Choroid plexus epithelial cell (primary cell): Measurements from ENCODE around the gene H3-3A.
"Not testable (repeated sequence)": the region's sequence is repeated elsewhere in the genome, so short reads cannot be mapped to it uniquely, and the experiment has no call there.

Experiments
- DNase-seq: peaks from one replicate; pipeline ENCODE4 v3.0.0-alpha.2; 2010; ENCODE audit warnings: low read depth
- H3K4me3 ChIP-seq: 2 replicates; pipeline ENCODE4 v1.5.1; 2011; ENCODE audit warnings: low read depth, mild to moderate bottlenecking, control low read depth, low read length, moderate library complexity
- TF ChIP-seq, protein P1 (sequence below): conservative IDR thresholded peaks from 2 replicates; pipeline ENCODE4 v1.5.1; 2011; ENCODE audit warnings: low read depth, mild to moderate bottlenecking, control low read depth, inconsistent platforms, low read length, moderate library complexity

Gene H3-3A

DNA sequence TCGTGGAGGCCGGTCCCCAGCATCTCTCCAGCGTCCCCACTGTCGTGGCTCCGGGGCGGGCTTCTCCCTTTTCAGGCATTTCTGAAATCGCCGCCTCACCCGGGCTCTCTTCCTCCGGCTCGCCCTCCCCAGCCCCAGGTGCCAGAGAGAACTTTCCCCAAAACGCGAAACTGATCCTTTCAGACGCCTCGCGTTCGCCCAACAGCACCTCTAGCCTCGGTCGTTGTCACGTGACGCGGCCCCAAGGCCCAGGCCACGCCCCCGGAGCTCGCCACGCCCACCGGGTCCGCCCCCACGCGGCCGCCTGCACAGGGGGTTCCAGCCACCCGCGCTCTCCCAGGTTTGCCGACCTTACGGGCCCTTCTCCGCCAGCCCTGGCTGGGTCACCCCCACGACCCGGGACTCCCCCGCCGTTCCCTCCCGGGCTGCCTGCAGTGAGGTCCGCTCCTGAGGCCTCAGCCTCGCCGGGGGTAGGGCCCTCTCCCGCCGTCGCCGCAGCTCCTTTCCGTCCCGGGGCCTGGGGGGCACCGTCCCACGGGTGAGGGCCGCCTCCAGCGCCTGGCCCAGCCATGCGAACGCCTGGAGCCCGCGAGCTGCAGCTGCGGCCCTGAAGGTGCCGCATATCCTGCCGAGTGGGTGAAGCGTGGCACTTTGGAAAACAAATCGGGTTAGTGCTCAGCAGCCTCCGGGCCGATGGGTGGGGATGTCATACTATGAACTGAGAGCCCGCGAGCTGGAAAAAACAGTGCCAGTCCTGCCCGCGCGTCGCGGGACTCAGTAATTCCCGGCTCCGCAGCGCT lies 21.0 kb downstream of the H3-3A start:
- peak; percentile 70 for DNase-seq
- peak overlapping the region; percentile 54 for H3K4me3 ChIP-seq
- TF ChIP-seq, protein P1, sequence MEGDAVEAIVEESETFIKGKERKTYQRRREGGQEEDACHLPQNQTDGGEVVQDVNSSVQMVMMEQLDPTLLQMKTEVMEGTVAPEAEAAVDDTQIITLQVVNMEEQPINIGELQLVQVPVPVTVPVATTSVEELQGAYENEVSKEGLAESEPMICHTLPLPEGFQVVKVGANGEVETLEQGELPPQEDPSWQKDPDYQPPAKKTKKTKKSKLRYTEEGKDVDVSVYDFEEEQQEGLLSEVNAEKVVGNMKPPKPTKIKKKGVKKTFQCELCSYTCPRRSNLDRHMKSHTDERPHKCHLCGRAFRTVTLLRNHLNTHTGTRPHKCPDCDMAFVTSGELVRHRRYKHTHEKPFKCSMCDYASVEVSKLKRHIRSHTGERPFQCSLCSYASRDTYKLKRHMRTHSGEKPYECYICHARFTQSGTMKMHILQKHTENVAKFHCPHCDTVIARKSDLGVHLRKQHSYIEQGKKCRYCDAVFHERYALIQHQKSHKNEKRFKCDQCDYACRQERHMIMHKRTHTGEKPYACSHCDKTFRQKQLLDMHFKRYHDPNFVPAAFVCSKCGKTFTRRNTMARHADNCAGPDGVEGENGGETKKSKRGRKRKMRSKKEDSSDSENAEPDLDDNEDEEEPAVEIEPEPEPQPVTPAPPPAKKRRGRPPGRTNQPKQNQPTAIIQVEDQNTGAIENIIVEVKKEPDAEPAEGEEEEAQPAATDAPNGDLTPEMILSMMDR, result peak; percentile 13

DNA sequence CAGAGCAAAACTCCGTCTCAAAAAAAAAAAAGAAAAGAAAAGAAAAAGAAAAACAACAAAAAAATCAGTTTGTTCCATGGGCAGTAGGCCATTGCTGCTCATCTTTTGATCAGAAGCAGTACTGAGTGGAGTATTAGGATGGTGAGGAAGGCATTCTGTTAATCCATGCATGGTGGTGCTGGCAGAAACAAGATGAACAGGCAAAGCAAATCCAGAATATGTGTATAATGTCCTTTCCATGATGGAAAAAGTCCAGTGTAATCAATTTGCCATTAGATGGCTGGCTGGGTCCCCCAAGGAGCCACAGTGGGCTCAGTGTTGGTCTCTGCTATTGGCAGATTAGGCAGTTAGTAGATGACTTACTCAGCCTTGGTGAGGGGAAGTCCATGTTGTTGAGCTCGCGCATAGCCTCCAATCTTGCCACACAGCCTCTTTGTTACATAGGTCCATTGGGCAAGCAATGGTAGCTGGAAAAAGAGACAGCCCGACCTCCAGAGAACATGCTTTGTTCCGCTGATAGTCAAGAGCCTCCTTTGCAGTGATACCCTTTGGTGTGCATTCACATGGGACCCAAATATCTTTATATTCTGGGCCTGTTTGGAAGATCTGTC lies 23.3 kb downstream of the H3-3A start:
- DNase-seq, result no peak
- TF ChIP-seq, protein P1, result no peak
- H3K4me3 ChIP-seq, result no peak overlapping the region

DNA sequence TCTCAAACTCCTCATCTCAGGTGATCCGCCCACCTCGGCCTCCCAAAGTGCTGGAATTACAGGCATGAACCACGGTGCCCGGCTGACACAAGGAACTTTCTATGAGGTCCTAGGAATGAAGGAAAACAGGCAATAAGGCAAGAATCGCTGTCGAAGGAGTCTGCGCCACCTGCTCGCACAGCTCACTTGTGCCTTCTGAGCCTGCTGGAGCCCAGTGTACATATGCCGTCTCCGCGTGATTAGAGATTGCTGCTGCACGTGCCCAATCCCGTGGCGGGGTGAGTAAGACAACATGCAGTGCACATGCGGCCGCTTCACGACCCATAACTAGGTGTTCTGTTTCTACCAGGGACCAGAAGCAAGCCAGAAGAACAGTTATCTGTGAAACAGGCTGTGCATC lies 24.3 kb downstream of the H3-3A start:
- TF ChIP-seq, protein P1, result no peak
- no peak overlapping the region for H3K4me3 ChIP-seq
- DNase-seq, result no peak

DNA sequence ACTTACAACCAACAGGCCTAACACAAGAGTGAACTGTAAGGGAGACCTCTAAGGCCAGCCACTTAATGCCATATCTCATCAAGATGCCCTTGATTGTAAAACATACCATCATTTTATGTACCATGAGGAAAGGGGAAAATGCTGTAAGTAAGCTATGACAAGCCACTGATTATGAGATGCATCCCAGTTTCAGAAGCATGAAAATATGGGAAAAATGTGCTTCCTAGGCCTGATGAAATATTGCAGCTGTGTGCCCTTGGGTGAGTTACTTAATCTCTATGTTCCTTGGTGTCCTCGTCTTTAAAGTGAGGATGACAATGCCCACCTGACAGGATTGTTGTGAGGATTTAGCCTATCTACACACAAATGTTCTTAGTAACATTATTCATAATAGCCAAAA lies 28.9 kb downstream of the H3-3A start:
- H3K4me3 ChIP-seq, result no peak overlapping the region
- DNase-seq, result no peak
- TF ChIP-seq, protein P1, result no peak

DNA sequence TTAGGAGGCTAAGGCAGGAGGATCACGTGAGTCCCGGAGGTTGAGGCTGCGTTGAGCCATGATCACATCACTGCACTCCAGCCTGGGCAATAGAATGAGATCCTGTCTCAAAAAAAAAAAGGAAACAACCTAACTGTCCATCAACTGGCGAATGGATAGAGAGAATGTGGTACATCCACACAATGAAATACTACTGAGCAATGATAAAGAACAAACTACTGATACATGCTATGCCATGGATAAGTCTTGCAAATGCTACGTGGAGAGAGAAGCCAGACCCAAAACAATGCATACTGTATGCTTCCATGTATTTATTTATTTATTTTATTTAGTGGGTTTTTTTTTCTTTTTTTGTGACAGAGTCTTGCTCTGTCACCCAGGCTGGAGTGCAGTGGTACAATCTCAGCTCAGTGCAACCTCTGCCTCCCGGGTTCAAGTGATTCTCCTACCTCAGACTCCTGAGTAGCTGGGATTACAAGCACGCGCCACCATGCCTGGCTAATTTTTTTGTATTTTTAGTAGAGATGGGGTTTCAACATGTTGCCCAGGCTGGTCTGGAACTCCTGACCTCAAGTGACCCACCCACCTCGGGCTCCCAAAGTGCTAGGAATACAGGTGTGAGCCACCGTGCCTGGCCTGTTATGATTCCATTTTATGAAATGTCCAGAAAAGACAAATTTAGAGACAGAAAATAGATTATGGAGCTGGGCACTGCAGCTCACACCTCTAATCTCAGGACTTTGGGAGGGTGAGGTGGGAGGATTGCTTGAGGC lies 29.7 kb downstream of the H3-3A start:
- DNase-seq, H3K4me3 ChIP-seq: not testable (repeated sequence)

DNA sequence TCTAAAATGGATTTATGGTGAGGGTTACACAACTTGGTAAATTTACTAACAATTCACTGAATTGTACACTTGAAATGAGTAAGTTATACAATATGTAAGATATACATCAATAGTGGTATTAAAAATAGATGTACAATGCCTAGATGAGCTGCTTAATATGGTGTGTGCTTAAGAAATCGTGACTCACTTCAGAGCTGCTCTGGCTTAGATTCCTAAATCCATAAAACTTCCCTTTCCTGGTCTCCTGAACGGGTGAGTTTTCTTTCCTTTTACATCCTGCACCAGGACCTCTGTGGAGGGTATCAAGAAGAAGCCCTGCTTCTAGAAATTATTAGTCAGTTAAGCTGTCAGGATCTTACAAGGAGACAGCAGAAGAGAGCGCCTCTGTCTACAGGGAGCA lies 30.4 kb downstream of the H3-3A start:
- no peak overlapping the region for H3K4me3 ChIP-seq
- no peak for DNase-seq
- TF ChIP-seq, protein P1, result no peak

- H3K4me3 ChIP-seq, result no peak overlapping the region
- no peak for DNase-seq
- TF ChIP-seq, protein P1, result no peak
These were observed 31.1 kb downstream of the H3-3A start for GRCh38 chr1:226093621-226094020.
